ENCODE data around the gene ZNF418. TPM values are rescaled to one million over a fixed set of nuclear protein-coding genes. Genes with fewer than 3 reads are reported as not detected.

Gene ZNF418
- total and polyA plus RNA-seq, 2 of the 13 experiments (the other 11 are each of a cell fraction or from before 2014, with no cell fraction given) = 0.07 to 0.27 TPM

DNA sequence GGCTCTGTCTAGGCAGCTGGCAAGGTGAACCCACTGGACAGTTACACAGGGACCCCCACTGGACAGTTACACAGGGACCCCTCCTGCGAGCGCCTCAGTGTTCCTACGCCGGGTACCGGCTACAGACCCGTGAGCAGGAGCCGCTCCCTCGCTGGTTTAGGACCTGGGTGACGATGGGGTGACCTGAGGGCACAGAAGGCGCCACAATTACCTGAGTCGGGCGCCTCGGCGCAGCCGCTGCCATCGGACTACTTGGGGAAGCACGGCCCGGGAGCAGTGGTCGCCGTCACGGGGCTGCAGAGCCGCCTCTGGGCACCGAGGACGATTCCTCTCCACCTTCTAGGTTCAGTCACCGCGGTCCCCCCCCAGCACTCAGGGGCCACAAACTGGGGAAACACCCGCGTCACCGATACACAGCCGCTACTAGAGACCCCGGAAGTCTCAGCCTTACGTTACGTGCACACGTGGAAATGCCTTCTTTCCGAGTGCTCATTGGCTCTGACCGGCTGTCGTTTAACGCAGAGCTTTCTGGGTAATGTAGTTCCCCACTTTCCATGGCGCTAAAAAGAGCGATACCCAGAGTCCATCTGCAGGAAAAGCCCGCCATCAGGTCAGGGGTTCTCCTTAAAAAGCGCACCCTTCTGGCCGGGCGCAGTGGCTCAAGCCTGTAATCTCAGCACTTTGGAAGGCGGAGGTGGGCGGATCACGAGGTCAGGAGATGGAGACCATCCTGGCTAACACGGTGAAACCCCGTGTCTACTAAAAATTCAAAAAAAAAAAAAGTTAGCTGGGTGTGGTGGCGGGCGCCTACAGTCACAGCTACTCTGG, 18.8 kb downstream of the ZNF418 start, which contains the start of gene ZNF417 (continued):
- TF ChIP-seq PAXIP1 (CRISPR knock-in tag; conservative IDR thresholded peaks at IDR 0.05) = 0 out of 2 replicates have a peak, but pooled peaks have one; percentile 25
- TF ChIP-seq YY1 (IDR thresholded peaks at IDR 0.05; ENCODE audit: insufficient read depth, insufficient replicate concordance, low read depth, low read length) = peak; percentile 73
- TF ChIP-seq, protein P1, sequence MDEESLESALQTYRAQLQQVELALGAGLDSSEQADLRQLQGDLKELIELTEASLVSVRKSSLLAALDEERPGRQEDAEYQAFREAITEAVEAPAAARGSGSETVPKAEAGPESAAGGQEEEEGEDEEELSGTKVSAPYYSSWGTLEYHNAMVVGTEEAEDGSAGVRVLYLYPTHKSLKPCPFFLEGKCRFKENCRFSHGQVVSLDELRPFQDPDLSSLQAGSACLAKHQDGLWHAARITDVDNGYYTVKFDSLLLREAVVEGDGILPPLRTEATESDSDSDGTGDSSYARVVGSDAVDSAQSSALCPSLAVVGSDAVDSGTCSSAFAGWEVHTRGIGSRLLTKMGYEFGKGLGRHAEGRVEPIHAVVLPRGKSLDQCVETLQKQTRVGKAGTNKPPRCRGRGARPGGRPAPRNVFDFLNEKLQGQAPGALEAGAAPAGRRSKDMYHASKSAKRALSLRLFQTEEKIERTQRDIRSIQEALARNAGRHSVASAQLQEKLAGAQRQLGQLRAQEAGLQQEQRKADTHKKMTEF (CRISPR knock-in tag; IDR thresholded peaks at IDR 0.05) = peak; percentile 83
- peak; percentile 58 to 68 for TF ChIP-seq HMGXB4 (CRISPR knock-in tag; IDR thresholded peaks at IDR 0.05; ENCODE audit: borderline replicate concordance in 1 of 2, low read depth in 1 of 2)
- TF ChIP-seq STAG1 (CRISPR knock-in tag; IDR thresholded peaks at IDR 0.05) = peak; percentile 52
- TF ChIP-seq FOXK1 (CRISPR knock-in tag; IDR thresholded peaks at IDR 0.05; ENCODE audit: borderline replicate concordance, low read depth) = peak; percentile 82; the same call in 1 of the 2 replicates
- TF ChIP-seq, protein P2, sequence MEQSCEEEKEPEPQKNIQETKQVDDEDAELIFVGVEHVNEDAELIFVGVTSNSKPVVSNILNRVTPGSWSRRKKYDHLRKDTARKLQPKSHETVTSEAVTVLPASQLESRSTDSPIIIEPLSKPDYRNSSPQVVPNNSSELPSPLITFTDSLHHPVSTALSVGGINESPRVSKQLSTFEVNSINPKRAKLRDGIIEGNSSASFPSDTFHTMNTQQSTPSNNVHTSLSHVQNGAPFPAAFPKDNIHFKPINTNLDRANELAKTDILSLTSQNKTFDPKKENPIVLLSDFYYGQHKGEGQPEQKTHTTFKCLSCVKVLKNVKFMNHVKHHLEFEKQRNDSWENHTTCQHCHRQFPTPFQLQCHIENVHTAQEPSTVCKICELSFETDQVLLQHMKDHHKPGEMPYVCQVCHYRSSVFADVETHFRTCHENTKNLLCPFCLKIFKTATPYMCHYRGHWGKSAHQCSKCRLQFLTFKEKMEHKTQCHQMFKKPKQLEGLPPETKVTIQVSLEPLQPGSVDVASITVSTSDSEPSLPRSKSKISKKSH (CRISPR knock-in tag; IDR thresholded peaks at IDR 0.05; ENCODE audit: borderline replicate concordance) = peak; percentile 84; the same call in 1 of the 2 replicates
- TF ChIP-seq, protein P3, sequence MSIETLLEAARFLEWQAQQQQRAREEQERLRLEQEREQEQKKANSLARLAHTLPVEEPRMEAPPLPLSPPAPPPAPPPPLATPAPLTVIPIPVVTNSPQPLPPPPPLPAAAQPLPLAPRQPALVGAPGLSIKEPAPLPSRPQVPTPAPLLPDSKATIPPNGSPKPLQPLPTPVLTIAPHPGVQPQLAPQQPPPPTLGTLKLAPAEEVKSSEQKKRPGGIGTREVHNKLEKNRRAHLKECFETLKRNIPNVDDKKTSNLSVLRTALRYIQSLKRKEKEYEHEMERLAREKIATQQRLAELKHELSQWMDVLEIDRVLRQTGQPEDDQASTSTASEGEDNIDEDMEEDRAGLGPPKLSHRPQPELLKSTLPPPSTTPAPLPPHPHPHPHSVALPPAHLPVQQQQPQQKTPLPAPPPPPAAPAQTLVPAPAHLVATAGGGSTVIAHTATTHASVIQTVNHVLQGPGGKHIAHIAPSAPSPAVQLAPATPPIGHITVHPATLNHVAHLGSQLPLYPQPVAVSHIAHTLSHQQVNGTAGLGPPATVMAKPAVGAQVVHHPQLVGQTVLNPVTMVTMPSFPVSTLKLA (IDR thresholded peaks at IDR 0.05) = peak; percentile 63
- peak; percentile 98 for TF ChIP-seq ZNF543 (CRISPR knock-in tag; IDR thresholded peaks at IDR 0.05)
- TF ChIP-seq ELF1 (CRISPR knock-in tag; IDR thresholded peaks at IDR 0.05) = peak; percentile 95
- peak; percentile 63; the same call in 1 of the 2 replicates for TF ChIP-seq ZNF331 (CRISPR knock-in tag; IDR thresholded peaks at IDR 0.05)
- TF ChIP-seq ELF3 (CRISPR knock-in tag; IDR thresholded peaks at IDR 0.05) = peak; percentile 49; the same call in 1 of the 2 replicates
- TF ChIP-seq, protein P4, sequence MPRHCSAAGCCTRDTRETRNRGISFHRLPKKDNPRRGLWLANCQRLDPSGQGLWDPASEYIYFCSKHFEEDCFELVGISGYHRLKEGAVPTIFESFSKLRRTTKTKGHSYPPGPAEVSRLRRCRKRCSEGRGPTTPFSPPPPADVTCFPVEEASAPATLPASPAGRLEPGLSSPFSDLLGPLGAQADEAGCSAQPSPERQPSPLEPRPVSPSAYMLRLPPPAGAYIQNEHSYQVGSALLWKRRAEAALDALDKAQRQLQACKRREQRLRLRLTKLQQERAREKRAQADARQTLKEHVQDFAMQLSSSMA (CRISPR knock-in tag; IDR thresholded peaks at IDR 0.05) = 0 out of 2 replicates have a peak, but pooled peaks have one; percentile 17

Data from HepG2 (cell line).